Cardiac muscle cell (in vitro differentiated cells and primary cell): ENCODE measurements around the gene FDXACB1. TPM values are rescaled to one million over a fixed set of nuclear protein-coding genes. Genes with fewer than 3 reads are reported as not detected.

ENCODE experiments used
- DNase-seq, 2 donors: peaks; one replicate each; pipeline versions ENCODE4 v3.0.0 to v3.0.0-alpha.2; 2010 to 2017; ENCODE audit warnings: low read depth in 1 of 2, low spot score in 1 of 2
- H3K27ac ChIP-seq: fragments of 200-600 bp; sonication (generic); 2 replicates; pipeline ENCODE4 v1.5.1; 2016
- H3K27me3 ChIP-seq: fragments of 200-600 bp; sonication (generic); 2 replicates; pipeline ENCODE4 v1.6.0; 2016; ENCODE audit warnings: control low read depth
- H3K36me3 ChIP-seq: fragments of 200-600 bp; sonication (generic); 2 replicates; pipeline ENCODE4 v1.5.1; 2016; ENCODE audit warnings: control low read depth
- H3K4me1 ChIP-seq: fragments of 200-600 bp; sonication (generic); 2 replicates; pipeline ENCODE4 v1.8.1; 2017; ENCODE audit warnings: low read depth, mild to moderate bottlenecking, mixed run types
- H3K4me3 ChIP-seq: fragments of 200-600 bp; sonication (generic); 2 replicates; pipeline ENCODE4 v1.5.1; 2016; ENCODE audit warnings: mild to moderate bottlenecking
- H3K9me3 ChIP-seq: fragments of 200-600 bp; sonication (generic); 2 replicates; pipeline ENCODE4 v1.5.1; 2017; ENCODE audit warnings: low read depth, mild to moderate bottlenecking, control low read depth
- CTCF ChIP-seq: IDR thresholded peaks from 2 replicates; pipeline ENCODE4 v1.5.1; 2012; ENCODE audit warnings: low read depth, mild to moderate bottlenecking, low read length
- polyA plus RNA-seq: library from polyadenylated mRNA; unstranded; fragments of >200 nt; fragmentation: Nextera tagmentation; extraction: Ambion mirVana; gene quantifications from 2 replicates; pipeline ENCODE4 v1.2.1, GENCODE V29; 2016
- total RNA-seq: library from RNA; depleted of rRNA; stranded (reverse); fragments of >200 nt; gene quantifications from 2 replicates; pipeline ENCODE4 v1.2.3, GENCODE V29; 2016

Gene FDXACB1
- total and polyA plus RNA-seq, 2 experiments from 2014 or later = 2.9 to 4.9 TPM

GRCh38 chr11:111917312-111917711, 38.3 kb upstream of the FDXACB1 start:
- Histone ChIP-seq H3K9me3 (no peaks in the 10 kb centered on the region), H3K27ac (no peak overlapping the region), H3K4me3 (no peak overlapping the region), H3K36me3 (no peaks in the 10 kb centered on the region), H3K27me3 (no peaks in the 10 kb centered on the region), H3K4me1 (peaks cover 18% of the 10 kb centered on the region)
- DNase-seq = no peak
- no peak for TF ChIP-seq CTCF

GRCh38 chr11:111916768-111917167, 37.8 kb upstream of the FDXACB1 start:
- no peak for DNase-seq
- Histone ChIP-seq H3K4me1 (peaks cover 22% of the 10 kb centered on the region), H3K4me3 (no peak overlapping the region), H3K9me3 (no peaks in the 10 kb centered on the region), H3K27me3 (no peaks in the 10 kb centered on the region), H3K27ac (no peak overlapping the region), H3K36me3 (no peaks in the 10 kb centered on the region)
- no peak for TF ChIP-seq CTCF

- H3K27me3 ChIP-seq = no peaks in the 10 kb centered on the region
- no peaks in the 10 kb centered on the region for H3K36me3 ChIP-seq
- no peak overlapping the region for H3K4me3 ChIP-seq
- no peak for TF ChIP-seq CTCF
- DNase-seq = peak in 1 of 2 donors; percentile 77
- H3K9me3 ChIP-seq = no peaks in the 10 kb centered on the region
- peaks cover 48% of the 10 kb centered on the region for H3K4me1 ChIP-seq
- no peak overlapping the region for H3K27ac ChIP-seq
These were observed 35.0 kb upstream of the FDXACB1 start for GRCh38 chr11:111913997-111914396.

GRCh38 chr11:111913031-111913861, 34.3 kb upstream of the FDXACB1 start:
- H3K9me3 ChIP-seq = no peaks in the 10 kb centered on the region
- no peak for TF ChIP-seq CTCF
- peaks cover 41% of the 10 kb centered on the region for H3K4me1 ChIP-seq
- peak overlapping the region; percentile 80 for H3K27ac ChIP-seq
- DNase-seq = peak in 1 of 2 donors; percentile 30
- H3K4me3 ChIP-seq = no peak overlapping the region
- H3K27me3 ChIP-seq = no peaks in the 10 kb centered on the region
- no peaks in the 10 kb centered on the region for H3K36me3 ChIP-seq

GRCh38 chr11:111912535-111912934, 33.6 kb upstream of the FDXACB1 start, which contains the start of gene HSPB2:
TSS of gene HSPB2 (plus strand) at chr11:111912734. CDS start at chr11:111912830, 96 bp downstream.
- Histone ChIP-seq H3K27ac (peak within 1 kb of the TSS; percentile 80), H3K36me3 (no peaks in the 10 kb centered on the region), H3K4me1 (peaks cover 41% of the 10 kb centered on the region), H3K9me3 (no peaks in the 10 kb centered on the region), H3K27me3 (no peaks in the 10 kb centered on the region), H3K4me3 (no peak within 1 kb of the TSS)
- no peak for DNase-seq
- no peak for TF ChIP-seq CTCF
